Measurements from ENCODE around the gene APOBEC3H. TPM values are rescaled to one million over a fixed set of nuclear protein-coding genes. Genes with fewer than 3 reads are reported as not detected.
"Not testable (repeated sequence)": the region's sequence is repeated elsewhere in the genome, so short reads cannot be mapped to it uniquely, and the experiment has no call there.

Gene APOBEC3H
- total RNA-seq, 4 donors from 2014 or later, result 0.67 TPM; not detected in 3

DNA sequence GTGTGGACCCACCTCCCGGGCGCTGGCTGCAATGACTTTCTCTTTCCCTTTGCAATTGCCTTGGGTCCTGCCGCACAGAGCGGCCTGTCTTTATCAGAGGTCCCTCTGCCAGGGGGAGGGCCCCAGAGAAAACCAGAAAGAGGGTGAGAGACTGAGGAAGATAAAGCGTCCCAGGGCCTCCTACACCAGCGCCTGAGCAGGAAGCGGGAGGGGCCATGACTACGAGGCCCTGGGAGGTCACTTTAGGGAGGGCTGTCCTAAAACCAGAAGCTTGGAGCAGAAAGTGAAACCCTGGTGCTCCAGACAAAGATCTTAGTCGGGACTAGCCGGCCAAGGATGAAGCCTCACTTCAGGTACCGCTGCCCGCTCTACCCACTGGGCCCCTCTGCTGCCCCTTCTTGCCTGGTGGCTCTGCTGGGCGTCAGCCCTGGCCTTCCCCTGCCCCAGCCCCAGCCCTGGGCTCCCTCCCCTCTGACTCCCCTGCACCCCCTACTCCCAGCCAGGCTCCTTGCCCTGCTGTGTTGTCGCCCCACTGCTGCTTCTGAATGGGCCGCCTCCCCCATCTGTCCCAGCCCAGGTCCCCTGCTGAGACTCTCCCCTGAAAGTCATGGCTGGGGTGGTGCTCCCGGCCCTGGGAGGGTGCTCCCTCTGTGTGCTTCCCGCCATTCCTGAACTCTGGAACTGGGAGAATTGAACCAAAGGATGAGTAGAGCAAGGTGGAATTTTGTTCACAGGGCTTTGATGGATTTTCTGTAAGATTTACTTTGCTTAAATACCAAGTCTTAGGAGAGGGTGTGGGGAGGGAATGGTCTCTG lies 19.8 kb upstream of the APOBEC3H start, which contains the start of gene APOBEC3G:
Gene APOBEC3G, plus strand, starts transcription at position 250 of the 815 bp plus-strand sequence. Its CDS starts 87 bp downstream, at position 337.
- peak; percentile 53 to 56 for DNase-seq
- Histone ChIP-seq H3K27ac (peak within 1 kb of the TSS; percentile 1 to 74 (median 68)), H3K4me1 (peaks cover 6 to 12% of the 10 kb centered on the region in 2 donors), H3K4me3 (replicated peaks in 1 of 3) (peak within 1 kb of the TSS in 1 of 3 donors; percentile 35)
- intact Hi-C loops (cut with DNase I); H3K27me3 ChIP-seq; H3K9me3 ChIP-seq; H3K36me3 ChIP-seq: not testable (repeated sequence)
- peak in 1 of 2 donors; percentile 37 for TF ChIP-seq POLR2A (IDR thresholded peaks at IDR 0.05)
- 18 to 22% methylated on average over 9 to 12 of the region's 17 CpGs for whole genome bisulfite sequencing, 2 donors

DNA sequence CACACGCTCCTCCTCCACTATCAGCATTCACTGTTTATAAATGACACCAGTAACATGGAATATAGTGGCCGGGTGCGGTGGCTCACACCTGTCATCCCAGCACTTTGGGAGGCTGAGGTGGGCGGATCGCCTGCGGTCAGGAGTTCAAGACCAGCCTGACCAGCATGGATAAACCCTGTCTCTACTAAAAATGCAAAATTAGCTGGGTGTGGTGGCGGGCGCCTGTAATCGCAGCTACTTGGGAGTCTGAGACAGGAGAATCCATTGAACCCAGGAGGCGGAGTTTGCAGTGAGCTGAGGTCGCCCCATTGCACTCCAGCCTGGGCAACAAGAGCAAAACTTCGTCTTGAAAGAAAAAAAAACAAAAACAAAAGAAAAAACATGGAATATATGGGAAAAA lies 19.1 kb upstream of the APOBEC3H start:
- intact Hi-C loops (cut with DNase I); H3K27ac ChIP-seq; H3K9me3 ChIP-seq; H3K27me3 ChIP-seq; H3K36me3 ChIP-seq; DNase-seq: not testable (repeated sequence)
- peaks cover 6 to 12% of the 10 kb centered on the region in 2 donors for H3K4me1 ChIP-seq
- WGBS, 2 donors, result 93 to 94% methylated on average over 11 to 12 of the region's 12 CpGs
- peak overlapping the region in 1 of 3 donors; percentile 35 for H3K4me3 ChIP-seq (replicated peaks in 1 of 3)

DNA sequence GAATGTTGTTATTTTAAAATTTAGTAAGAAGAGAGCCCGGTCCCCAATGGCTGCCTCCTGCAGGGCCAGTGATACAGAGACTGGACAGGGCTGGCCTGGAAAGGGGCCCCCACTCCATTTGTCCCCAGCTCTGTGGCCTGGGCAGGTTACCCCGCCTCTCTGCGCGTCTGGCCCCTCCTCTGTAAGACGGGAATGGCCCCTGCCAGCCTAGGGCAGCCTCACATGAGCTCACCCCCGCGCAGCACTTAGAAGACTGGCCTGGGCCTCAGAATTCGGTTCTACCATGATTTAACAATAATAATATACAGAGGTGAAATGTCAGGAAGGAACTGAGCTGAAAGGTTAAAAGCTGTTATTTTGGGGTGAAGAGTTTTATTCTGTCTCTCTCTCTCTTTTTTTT lies 18.7 kb upstream of the APOBEC3H start:
- no peak for TF ChIP-seq POLR2A (IDR thresholded peaks at IDR 0.05)
- Histone ChIP-seq H3K36me3 (no peaks in the 10 kb centered on the region), H3K9me3 (no peaks in the 10 kb centered on the region), H3K4me3 (replicated peaks in 1 of 3) (no peak overlapping the region), H3K4me1 (peaks cover 6 to 12% of the 10 kb centered on the region in 2 donors), H3K27ac (no peak overlapping the region), H3K27me3 (no peaks in the 10 kb centered on the region)
- WGBS, 2 donors, result 85 to 94% methylated on average over 7 to 8 of the region's 8 CpGs
- intact Hi-C loops (cut with DNase I), result no loop called here
- DNase-seq, result no peak

- intact Hi-C loops (cut with DNase I); H3K9me3 ChIP-seq; H3K27ac ChIP-seq; H3K4me3 ChIP-seq (replicated peaks in 1 of 3); DNase-seq; H3K36me3 ChIP-seq; H3K27me3 ChIP-seq: not testable (repeated sequence)
- 96 to 97% methylated on average over 24 of the region's 24 CpGs for WGBS, 2 donors
- H3K4me1 ChIP-seq, result peaks cover 6 to 12% of the 10 kb centered on the region in 2 donors
These were observed 17.9 kb upstream of the APOBEC3H start for GRCh38 chr22:39079054-39079637.

DNA sequence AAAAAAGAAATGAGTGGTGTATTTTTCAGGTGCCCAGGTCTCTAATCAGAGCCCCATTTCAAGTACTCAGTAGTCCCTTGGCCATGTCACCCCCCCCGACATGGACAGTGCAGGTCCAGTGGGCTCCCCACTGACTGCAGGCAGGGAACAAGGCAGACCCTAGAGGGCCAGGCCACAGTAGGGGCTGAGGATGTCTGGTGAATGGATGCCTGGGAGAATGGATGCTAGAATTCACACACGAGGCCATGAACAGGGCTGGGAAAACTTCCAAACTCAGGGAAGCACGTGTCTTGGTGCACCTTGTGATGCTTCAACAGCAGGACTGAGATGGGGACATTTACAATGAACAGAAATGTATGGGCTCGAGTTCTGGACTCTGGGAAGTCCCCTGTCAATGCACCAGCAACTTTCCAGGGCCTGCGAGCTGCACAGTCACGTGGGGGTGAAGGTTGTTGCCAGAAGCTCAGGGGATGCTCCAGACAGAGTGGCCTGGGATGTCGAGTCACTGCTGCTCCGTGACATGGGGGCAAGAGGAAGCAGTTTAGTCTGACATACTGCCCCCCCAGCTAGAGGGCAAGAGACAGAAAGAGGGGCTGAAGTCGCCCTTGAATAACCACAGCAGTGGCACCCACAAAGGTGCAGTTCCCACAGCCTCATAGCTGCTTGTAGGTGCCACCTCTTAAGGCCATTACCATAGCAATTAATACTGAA lies 16.8 kb upstream of the APOBEC3H start:
- H3K4me3 ChIP-seq (replicated peaks in 1 of 3), result no peak overlapping the region
- no peak for TF ChIP-seq CTCF (IDR thresholded peaks at IDR 0.05)
- TF ChIP-seq POLR2A (IDR thresholded peaks at IDR 0.05), result no peak
- H3K27ac ChIP-seq, result no peak overlapping the region
- no peaks in the 10 kb centered on the region for H3K36me3 ChIP-seq
- WGBS, 2 donors, result 82 to 83% methylated on average over 8 to 9 of the region's 9 CpGs
- DNase-seq, result no peak
- no peaks in the 10 kb centered on the region for H3K9me3 ChIP-seq
- peaks cover 6 to 12% of the 10 kb centered on the region in 2 donors for H3K4me1 ChIP-seq
- intact Hi-C loops (cut with DNase I), result no loop called here
- no peaks in the 10 kb centered on the region for H3K27me3 ChIP-seq

- no peak overlapping the region for H3K27ac ChIP-seq
- intact Hi-C loops (cut with DNase I), result no loop called here
- no peaks in the 10 kb centered on the region for H3K9me3 ChIP-seq
- TF ChIP-seq CTCF (IDR thresholded peaks at IDR 0.05), result no peak
- H3K4me3 ChIP-seq (replicated peaks in 1 of 3), result no peak overlapping the region
- H3K36me3 ChIP-seq, result no peaks in the 10 kb centered on the region
- DNase-seq, result no peak
- WGBS, 2 donors, result 88 to 92% methylated on average over 12 of the region's 12 CpGs
- H3K27me3 ChIP-seq, result no peaks in the 10 kb centered on the region
- peaks cover 6 to 12% of the 10 kb centered on the region in 2 donors for H3K4me1 ChIP-seq
These were observed 16.0 kb upstream of the APOBEC3H start for GRCh38 chr22:39081016-39081415.

All from thyroid gland (tissue), 4 donors.